ENCODE measurements around the gene FAM50A.

The FAM50A gene

DNA sequence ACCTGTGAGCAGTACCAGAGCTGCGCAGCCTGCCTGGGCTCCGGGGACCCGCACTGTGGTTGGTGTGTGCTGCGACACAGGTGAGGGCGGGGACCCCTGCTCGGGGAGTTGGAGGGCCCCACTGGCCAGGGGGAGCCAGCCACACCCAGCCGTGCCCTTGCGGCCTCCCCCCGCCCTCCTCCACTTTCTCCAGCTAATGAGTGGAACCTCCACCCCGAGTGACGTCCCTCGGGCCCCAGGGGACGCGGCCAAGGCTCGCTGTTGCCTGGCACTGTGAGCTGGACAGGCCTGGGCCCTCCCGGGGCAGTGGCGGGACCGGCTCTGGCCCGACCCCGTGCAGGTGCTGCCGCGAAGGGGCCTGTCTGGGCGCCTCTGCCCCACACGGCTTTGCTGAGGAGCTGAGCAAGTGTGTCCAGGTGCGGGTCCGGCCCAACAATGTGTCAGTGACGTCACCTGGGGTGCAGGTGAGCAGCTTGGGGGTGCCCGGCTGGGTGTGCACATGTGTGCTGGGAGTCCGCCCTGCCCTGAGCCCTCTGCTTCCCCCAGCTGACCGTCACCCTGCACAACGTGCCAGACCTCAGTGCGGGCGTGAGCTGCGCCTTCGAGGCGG lies 19.8 kb downstream of the FAM50A start:
- DNase-seq = no peak

DNA sequence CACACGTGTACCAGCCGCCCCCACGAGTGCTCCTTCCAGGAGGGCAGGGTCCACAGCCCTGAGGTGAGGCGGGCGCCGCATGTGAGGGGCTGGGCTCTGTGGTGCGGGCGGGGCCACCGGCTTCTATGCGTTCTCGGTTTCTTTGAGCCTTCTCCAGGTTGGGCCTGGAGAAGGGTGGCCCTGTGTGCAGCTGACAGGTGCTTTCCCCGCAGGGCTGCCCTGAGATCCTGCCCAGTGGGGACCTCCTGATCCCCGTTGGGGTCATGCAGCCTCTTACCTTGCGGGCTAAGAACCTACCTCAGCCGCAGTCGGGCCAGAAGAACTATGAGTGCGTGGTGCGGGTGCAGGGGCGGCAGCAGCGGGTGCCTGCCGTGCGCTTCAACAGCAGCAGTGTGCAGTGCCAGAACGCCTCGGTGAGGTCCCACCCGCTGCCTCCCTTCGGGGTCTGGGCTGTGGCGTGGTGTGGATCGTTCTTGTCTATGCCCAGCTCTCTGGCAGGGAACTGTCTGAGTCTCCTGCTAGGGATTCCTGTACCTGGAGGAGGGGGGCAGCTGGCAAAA lies 20.9 kb downstream of the FAM50A start:
- no peak for DNase-seq

DNA sequence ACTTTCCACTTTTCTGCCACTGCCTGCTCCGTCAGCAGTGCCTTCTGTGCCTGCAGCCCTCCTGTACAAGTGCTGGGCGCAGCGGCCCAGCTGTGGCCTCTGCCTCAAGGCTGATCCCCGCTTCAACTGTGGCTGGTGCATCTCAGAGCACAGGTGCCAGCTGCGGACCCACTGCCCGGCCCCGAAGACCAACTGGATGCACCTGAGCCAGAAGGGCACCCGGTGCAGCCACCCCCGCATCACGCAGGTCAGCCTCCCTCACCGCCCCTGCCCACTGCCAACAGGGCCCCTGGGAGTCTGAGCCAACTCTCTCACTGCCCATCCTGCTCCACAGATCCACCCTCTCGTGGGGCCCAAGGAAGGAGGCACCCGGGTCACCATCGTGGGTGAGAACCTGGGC lies 21.7 kb downstream of the FAM50A start:
- no peak for DNase-seq

DNA sequence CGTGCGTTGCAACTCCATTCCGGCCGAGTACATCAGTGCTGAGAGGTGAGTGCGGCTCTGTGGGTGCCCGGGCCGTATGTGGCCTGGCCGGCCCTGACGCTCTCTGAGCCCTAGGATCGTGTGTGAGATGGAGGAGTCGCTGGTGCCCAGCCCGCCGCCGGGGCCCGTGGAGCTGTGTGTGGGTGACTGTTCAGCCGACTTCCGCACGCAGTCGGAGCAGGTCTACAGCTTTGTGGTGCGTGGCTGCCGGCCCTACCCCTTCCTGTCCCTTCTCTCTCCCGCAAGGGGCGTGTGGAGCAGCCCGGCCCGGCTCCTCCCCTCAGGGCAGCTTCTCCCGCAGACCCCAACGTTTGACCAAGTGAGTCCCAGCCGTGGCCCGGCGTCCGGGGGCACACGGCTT lies 22.1 kb downstream of the FAM50A start:
- no peak for DNase-seq

DNA sequence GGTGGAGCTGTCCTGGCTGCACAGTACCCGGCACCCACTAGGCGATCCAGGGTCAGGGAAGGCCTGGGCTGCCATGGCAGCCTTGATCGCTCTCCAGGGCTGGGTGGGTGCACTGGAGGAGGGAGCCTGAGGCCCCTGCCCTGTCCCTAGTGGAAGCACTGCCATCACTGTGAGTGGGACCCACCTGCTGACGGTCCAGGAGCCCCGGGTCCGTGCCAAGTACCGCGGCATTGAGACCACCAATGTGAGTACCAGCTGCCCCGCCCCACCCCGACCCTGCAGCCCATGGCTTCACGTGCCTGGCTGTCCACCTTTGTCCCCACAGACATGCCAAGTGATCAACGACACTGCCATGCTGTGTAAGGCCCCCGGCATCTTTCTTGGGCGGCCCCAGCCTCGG lies 23.0 kb downstream of the FAM50A start:
- DNase-seq = no peak

DNA sequence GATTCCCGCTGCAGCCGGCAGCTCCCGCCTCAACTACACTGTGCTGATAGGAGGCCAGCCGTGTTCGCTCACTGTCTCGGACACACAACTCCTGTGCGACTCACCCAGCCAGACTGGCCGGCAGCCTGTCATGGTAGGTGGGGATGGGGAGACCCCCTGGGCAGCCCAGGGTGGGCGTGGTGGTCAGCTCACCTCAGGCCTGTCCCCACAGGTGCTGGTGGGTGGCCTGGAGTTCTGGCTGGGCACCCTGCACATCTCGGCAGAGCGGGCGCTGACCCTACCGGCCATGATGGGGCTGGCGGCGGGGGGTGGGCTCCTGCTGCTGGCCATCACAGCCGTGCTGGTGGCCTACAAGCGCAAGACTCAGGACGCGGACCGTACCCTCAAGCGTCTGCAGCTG lies 23.6 kb downstream of the FAM50A start:
- DNase-seq = no peak

DNA sequence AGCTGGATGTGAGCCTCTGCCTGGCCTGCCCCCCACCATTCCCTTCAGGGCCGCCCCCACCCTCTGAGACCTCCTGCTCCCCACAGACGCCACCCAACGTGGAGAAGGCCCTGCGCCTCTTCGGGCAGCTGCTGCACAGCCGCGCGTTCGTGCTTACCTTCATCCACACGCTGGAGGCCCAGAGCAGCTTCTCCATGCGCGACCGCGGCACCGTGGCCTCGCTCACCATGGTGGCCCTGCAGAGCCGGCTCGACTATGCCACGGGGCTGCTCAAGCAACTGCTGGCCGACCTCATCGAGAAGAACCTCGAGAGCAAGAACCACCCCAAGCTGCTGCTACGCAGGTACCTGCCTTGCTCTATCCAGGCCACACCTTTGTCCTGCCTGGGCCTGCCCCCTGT lies 24.3 kb downstream of the FAM50A start:
- DNase-seq = no peak

DNA sequence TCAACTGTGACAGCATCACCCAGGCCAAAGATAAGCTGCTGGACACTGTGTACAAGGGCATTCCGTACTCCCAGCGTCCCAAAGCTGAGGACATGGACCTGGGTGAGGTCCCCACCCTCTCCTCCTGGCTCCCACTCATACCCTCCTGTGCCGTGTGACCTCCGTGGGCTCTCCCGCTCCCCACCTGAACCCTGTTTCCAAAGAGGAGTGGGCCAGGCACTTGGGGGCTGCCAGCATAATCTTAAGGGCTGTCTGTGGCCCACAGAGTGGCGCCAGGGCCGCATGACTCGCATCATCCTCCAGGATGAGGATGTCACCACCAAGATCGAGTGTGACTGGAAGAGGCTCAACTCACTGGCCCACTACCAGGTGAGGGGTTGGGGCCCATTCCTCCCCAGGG lies 25.2 kb downstream of the FAM50A start:
- DNase-seq = no peak

DNA sequence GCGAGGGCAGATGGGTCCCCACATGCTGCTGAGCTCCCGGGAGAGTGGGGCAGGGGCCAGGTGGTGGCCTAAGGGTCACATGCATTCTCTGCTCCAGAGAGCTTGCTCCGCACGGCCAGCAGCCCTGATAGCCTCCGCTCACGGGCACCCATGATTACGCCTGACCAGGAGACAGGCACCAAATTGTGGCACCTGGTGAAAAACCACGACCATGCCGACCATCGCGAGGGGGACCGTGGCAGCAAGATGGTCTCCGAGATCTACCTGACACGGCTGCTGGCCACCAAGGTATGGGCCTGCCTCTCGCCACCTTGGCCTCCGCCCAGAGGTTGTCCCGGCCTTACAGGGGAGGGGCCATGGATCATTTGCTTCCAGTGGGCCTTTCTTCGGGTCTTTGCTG lies 25.9 kb downstream of the FAM50A start:
- DNase-seq = no peak

DNA sequence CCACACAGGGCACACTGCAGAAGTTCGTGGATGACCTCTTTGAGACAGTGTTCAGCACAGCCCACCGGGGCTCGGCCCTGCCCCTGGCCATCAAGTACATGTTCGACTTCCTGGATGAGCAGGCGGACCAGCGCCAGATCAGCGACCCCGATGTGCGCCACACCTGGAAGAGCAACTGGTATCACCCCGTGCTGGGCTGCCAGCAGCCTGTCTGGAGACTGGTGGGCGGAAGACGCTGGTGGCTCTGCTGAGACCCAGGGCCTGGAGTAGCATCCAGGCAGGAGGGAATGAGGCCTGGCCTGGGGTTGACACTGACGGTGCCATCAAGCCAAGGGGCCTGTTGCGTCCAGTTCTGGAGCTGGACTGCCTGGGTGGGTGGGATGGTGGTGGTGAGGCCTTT lies 26.5 kb downstream of the FAM50A start:
- no peak for DNase-seq

DNA sequence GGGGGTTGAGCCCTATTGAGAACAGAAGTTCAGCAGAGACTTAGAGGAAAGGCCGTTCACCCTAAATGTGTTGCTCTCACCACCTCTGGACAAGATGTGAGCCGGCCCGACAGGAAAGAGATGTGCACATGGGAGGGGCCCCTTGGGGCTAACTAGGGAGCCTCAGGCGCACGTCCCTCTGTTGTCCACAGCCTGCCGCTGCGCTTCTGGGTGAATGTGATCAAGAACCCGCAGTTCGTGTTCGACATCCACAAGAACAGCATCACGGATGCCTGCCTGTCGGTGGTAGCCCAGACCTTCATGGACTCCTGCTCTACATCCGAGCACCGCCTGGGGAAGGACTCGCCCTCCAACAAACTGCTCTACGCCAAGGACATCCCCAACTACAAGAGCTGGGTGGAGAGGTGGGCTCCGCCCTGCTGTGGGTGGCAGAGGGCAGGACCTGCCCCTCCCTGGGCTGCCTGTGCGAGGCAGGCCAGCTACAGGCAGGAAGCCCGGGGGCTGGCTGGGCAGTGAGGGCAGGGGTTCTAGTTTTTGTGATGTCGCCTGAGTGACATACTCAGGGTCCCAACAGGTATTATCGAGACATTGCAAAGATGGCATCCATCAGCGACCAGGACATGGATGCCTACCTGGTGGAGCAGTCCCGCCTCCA lies 27.1 kb downstream of the FAM50A start:
- no peak for DNase-seq

DNA sequence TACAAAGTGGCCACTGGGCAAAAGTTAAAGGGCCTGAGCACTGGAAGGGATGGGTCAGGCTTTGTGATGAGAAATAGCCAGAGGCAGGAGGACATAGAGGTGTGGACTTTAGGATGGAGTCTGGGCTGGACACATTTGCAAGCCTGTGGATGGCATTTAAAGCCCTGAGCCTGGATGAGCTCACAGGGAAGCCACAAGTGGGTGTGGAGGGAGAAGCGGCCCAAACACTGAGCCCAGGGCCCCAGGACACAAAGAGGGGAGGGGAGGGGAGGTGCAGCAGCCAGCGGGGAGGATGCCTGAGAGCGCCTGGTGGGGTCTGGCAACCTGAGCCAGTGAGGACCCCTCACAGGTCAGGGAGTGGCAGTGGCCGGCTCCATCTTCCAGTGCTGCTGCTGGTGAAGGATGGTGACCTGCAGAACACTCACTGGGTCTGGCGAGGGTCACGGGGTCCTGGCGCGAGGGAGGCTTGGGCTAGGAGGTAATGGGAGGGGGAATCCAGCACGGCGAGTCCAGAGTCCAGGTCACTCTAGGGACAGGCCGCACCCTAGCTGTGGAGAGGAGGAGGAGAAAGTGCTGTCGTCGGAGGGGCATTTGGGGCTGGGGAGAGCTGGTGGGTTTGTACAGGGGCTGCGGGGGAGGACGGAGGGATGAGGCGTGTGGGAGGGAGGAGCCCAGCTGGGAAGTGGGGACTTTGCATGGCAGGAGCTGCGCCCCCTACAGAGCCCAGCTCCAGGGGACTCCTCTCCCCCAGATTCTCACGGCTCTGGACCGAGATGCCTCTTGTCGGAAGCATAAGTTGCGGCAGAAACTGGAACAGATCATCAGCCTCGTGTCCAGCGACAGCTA lies 28.1 kb downstream of the FAM50A start:
- no peak for DNase-seq

DNA sequence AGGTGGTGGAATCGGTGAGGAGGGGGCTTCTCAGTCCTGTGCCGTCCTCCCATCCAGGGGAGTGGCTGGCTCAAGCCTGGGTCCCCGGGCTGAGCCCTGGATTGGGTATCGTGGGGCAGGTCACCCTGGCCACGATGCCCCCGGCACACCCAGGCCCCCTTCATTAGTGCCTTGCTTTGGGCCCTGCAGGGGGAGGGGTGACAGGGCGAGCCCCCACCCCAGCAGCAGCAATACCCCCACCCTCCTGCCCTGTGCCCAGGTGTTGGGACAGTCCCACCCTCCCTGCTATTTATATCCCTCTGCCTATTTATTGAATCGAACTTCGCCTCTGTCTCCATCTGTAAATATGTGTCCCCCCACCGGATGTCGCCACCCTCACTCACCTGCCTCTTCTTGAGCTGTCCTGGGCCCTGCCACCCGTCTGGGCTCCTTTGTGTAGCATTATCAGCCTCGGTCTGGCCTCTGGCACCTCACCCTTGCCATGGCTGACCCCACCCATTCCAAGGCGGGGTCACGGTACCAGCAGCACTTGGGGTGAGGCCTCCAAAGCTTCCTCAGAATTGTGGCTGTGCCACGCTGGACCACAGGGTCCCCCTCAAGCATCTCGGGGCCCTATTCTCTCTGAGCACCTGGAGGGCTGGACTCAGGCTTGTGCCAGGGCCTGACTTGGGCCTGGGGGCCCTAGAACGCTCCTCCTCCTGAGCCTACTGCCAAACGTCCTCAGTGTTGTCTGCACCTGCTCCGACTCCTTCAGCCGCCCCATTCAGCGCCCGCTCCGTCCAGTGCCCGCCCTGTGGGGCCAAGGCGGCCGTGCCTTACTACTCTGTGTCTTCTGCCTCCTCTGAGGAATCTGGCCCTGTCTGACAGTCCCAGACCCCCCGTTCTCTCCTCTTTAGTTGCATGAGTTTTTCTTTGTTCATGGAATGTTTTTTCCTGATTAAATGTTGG lies 29.0 kb downstream of the FAM50A start:
- no peak for DNase-seq

DNA sequence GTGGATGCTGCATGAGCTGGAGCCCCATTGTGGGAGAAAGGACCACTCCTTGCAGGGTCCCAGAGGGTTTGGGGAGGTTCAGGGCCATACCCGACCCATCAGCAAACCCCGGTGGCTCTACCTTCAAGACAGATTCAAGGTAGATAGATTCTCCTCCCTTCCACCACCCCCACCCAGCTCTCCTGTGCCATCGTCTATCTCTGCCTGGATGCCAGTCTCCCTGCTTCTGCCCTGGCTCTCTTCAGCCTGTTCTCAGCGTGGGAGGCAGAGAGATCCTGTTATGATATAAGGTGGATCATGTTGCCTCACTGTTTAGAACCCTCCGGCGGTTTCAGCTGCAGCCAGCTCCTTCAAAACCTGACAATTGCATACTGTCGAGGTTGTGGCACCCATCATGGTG lies 29.7 kb downstream of the FAM50A start:
- DNase-seq = no peak

DNA sequence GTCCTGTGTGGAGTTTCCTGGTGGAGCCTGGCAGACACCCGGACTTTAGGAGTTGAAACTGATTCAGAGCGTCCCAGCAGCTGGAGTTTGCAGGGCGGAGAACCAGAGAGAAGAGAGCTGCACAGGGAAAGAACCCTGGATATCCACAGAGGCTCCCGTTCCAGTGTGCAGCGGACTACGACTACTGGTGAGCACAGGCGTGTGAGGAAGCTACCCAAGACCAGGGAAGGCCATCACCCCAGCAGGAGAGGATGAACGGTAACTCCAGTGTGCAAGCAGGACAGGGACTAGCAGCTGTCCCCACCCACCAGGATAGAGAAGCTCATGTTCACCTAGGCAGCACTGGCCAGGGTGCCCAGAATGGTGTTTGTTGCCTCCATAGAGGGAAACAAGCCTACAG lies 32.9 kb downstream of the FAM50A start:
- no peak for DNase-seq

DNA sequence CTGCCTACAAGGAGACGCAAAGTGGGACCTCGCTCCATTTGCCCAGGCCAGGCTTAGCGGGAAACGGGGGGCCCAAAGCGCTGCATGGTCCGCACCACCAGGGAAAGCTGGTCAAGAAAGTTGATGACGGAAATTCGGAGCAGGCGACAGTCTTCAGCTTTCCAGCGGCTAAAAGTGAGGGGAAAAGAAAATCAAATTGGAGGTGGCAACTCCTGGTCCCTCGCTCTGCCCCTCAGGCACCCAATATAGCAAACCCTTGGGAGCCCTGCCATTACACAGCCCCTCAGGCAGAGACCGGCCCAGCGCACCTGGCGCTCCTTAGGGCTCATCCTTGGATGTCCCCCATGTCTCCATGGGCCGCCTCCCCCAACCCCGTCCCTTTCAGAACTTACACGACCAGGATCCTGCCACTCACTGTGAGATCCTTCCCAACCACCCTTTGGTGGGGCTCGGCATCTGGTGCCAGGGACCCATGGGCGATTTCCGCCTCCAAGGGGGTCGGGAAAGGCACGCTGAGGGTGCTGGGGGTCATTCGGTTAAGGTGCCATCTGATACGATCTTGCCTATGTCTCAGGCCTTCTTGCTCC lies 34.0 kb downstream of the FAM50A start:
- DNase-seq = no peak

DNA sequence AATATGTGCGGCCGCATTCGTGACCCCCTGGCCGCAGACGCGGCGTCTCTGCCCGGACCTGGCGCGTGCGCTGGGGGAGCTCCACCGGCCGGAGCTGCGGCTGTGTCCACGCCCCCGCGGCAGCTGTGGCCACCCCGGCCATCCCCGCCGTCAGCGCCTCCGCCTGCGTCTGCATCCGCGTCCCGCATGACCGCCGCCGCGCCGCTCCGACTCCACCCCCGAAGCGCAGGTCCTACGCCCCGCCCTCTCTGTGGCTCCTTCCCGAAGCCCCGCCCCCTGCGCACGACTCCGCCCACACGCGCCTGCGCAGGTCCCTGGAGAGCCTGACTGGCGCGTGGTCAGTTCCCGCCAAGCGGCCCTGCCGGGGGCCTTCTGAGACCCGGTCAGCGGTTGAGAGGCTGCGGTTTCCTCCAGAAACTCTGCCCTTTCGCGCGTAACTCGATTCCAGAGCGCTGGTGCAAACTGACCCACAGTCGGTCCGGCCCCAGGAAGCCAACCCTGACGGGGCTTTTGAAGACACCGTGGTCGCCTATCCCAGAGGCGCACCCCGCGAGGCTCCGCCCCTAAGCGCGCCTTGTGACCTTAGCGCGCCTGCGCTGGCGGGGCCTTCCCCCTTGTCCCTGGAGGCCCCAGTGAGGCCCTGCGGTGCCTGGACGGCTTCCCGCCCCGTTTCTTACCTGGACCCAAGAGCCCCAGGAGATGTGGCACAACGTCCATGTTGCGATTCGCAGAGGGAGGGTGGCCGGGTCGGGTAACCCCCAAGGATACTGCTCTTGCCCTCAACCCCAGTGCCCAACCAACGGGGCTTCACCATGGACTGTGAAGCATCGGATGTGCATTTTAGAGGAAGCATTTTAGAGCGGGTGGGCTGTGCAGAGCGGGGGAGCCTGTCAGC lies 35.0 kb downstream of the FAM50A start, which contains the start of gene LAGE3:
Gene LAGE3, minus strand, starts transcription at position 554 of the 895 bp plus-strand sequence. Its CDS starts 366 bp downstream, at position 188.
- peak; percentile 54 to 94 (median 83) for DNase-seq

DNA sequence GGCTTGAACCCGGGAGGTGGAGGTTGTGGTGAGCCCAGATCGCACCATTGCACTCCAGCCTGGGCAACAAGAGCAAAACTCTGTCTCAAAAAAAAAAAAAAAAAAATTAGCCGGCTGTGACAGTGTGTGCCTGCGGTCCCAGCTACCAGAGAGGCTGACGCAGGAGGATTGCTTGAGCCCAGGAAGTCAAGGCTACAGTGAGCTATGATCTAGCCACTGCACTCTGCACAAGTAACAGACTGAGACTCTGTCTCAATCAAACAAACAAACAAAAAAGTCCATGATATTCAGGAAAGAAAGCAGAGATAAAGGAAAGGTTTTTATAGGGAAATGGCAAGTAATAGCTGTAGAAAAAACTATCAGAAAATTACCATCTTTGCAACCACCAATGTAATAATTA lies 37.3 kb downstream of the FAM50A start:
- no peak for DNase-seq

DNA sequence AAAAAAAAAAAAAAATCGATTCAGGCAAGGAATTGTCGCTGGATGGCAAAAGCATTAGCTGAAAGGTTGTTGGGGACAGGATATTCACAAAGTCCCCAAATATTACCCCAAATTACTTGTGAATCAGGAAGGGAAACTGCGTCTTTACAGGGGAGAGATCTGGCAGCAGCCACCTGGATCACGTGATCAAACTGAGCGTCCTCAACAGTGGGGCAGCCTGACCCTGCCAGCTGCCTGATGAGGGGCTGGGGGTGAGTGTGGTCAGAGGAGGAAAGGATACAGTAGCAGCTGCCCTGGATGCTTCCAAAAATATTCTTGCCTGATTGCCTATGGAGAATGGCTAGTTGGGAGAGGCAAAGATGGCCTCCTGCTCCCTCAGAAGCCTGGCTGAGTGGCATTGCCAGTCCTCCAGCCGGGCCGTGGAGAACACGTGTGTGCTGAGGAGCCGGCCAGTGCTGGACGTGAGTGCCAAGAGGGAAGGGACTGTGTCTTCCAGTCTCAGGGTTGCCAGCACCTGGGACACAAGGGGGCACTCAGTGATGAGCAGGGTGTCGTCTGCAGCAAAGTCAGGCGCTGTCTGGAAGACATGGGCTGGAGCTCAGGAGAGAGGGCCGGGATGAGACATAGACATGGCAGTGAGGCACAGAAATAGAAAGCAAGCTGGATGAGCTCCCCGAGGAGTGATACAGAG lies 38.1 kb downstream of the FAM50A start:
- DNase-seq = no peak
